DND-41 (cell line): ENCODE results near the gene KRTAP4-9.
"Not testable (repeated sequence)": the region's sequence is repeated elsewhere in the genome, so short reads cannot be mapped to it uniquely, and the experiment has no call there.

ENCODE experiments used
- ATAC-seq: fragments of 200-7000 bp; cut with Tn5 transposase; 3 replicates; pipeline ENCODE4 v1.9.1; 2021; ENCODE audit warnings: low read depth; ENCODE audit not compliant: insufficient read depth
- DNase-seq: peaks from one replicate; pipeline ENCODE4 v3.0.0-alpha.2; 2020
- H2AFZ ChIP-seq: 2 replicates; pipeline ENCODE4 v1.6.0; 2012; ENCODE audit warnings: low read depth, low read length
- H3K27ac ChIP-seq: 2 replicates; pipeline ENCODE4 v1.5.1; 2012; ENCODE audit warnings: low read length, inconsistent platforms
- H3K27me3 ChIP-seq: fragments of 200-600 bp; sonication (generic); 2 replicates; pipeline ENCODE4 v1.6.0; 2012; ENCODE audit warnings: low read length, mild to moderate bottlenecking, inconsistent platforms; ENCODE audit not compliant: insufficient read depth, poor library complexity
- H3K36me3 ChIP-seq: 2 replicates; pipeline ENCODE4 v1.5.1; 2012; ENCODE audit warnings: low read length, inconsistent platforms; ENCODE audit not compliant: insufficient read depth
- H3K4me1 ChIP-seq: 2 replicates; pipeline ENCODE4 v1.5.1; 2012; ENCODE audit warnings: mild to moderate bottlenecking, low read length; ENCODE audit not compliant: insufficient read depth
- H3K4me2 ChIP-seq: 2 replicates; pipeline ENCODE4 v1.6.0; 2012; ENCODE audit warnings: mild to moderate bottlenecking, moderate library complexity, low read length, inconsistent platforms; ENCODE audit not compliant: insufficient read depth
- H3K4me3 ChIP-seq, 2 experiments: fragments of 200-600 bp in 1 of 2; shearing (Covaris generic) in 1 of 2; 2 replicates each; pipeline ENCODE4 v1.5.1; 2012 to 2016; ENCODE audit warnings: inconsistent platforms in 2 of 2, low read length in 2 of 2, mild to moderate bottlenecking in 2 of 2, low read depth in 1 of 2, moderate library complexity in 1 of 2
- H3K79me2 ChIP-seq: 2 replicates; pipeline ENCODE4 v1.6.0; 2012; ENCODE audit warnings: low read length, inconsistent platforms; ENCODE audit not compliant: insufficient read depth
- H3K9ac ChIP-seq: 2 replicates; pipeline ENCODE4 v1.6.0; 2012; ENCODE audit warnings: low read depth, mild to moderate bottlenecking, inconsistent platforms, low read length, moderate library complexity
- H3K9me3 ChIP-seq: 2 replicates; pipeline ENCODE4 v1.5.1; 2012; ENCODE audit warnings: low read length, moderate library complexity, mild to moderate bottlenecking, inconsistent platforms; ENCODE audit not compliant: insufficient read depth, severe bottlenecking
- H4K20me1 ChIP-seq: 2 replicates; pipeline ENCODE4 v1.6.0; 2012; ENCODE audit warnings: low read length; ENCODE audit not compliant: insufficient read depth
- EZH2 ChIP-seq: IDR thresholded peaks from 3 replicates; pipeline ENCODE4 v1.6.1; 2012; ENCODE audit warnings: borderline replicate concordance, low read depth, mild to moderate bottlenecking, moderate library complexity, low read length, inconsistent platforms; ENCODE audit not compliant: severe bottlenecking
- TF ChIP-seq, protein P1 (sequence below): IDR thresholded peaks from 2 replicates; pipeline ENCODE4 v1.5.1; 2012; ENCODE audit warnings: borderline replicate concordance, low read length, moderate library complexity, mild to moderate bottlenecking; ENCODE audit not compliant: poor library complexity, severe bottlenecking; ENCODE audit errors: extremely low read depth

Gene KRTAP4-9

DNA sequence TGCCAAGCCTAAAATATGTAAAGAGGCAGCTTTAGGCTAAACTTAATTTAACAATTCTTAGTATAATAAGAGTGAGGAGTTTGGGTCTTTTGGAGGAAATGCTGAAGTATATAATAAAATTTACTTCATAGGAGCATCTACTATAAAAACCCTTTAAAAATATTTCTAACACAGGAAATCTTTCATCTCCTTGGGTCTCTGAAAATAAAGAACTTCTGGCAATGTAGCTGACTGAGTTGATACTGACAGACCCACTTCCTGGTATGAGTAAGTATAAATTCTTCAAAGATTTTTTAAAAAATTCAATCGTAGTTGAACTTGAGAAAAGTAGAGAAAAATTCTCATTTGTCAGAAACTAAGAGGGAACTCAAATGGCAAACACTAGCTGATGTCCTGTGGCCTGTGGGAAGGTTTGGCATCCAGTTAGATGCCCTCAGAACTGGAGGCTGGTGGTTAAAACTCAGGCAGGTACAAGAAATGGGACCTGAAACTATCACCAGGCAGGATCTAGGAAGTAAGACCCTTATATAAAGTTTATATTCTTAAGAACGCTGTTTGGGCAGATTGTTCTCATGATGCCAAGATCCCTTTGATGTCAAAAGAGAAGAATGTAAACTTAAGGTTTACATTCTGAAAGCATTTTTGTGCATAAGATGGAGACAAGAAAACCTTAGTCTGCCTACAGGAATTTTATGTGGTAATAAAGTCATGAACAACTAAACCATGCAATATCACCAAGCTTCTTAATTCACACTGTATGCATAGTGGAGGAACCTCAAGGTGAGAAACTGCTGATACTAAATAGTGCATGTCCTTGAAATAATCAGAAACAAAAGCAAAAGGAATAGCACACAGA is 28.9 kb downstream of the KRTAP4-9 start:
- Histone ChIP-seq H3K27me3 (peaks cover 6% of the 10 kb centered on the region), H3K4me1 (no peaks in the 10 kb centered on the region), H3K79me2 (no peaks in the 10 kb centered on the region), H3K27ac (no peak overlapping the region), H3K4me3 (no peak overlapping the region), H2AFZ (no peak overlapping the region), H3K9ac (no peak overlapping the region), H4K20me1 (no peaks in the 10 kb centered on the region), H3K4me2 (no peak overlapping the region), H3K36me3 (no peaks in the 10 kb centered on the region), H3K9me3 (no peaks in the 10 kb centered on the region)
- ATAC-seq = no peak
- DNase-seq = no peak
- TF ChIP-seq, protein P1, sequence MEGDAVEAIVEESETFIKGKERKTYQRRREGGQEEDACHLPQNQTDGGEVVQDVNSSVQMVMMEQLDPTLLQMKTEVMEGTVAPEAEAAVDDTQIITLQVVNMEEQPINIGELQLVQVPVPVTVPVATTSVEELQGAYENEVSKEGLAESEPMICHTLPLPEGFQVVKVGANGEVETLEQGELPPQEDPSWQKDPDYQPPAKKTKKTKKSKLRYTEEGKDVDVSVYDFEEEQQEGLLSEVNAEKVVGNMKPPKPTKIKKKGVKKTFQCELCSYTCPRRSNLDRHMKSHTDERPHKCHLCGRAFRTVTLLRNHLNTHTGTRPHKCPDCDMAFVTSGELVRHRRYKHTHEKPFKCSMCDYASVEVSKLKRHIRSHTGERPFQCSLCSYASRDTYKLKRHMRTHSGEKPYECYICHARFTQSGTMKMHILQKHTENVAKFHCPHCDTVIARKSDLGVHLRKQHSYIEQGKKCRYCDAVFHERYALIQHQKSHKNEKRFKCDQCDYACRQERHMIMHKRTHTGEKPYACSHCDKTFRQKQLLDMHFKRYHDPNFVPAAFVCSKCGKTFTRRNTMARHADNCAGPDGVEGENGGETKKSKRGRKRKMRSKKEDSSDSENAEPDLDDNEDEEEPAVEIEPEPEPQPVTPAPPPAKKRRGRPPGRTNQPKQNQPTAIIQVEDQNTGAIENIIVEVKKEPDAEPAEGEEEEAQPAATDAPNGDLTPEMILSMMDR = no peak
- TF ChIP-seq EZH2 = no peak

DNA sequence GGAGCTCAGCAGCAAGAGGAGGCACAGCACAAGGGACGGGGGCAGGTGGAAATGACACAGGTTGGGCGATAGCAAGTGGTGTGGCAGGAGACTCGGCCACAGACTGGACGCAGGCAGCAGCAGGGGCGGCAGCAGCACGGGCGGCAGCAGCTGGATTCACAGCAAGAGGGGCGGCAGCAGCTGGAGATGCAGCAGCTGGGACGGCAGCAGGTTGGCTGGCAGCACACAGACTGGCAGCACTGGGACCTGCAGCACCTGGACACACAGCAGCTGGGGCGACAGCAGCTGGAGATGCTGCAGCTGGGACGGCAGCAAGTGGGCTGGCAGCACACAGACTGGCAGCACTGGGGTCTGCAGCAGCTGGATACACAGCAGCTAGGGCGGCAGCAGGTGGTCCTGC is 34.7 kb downstream of the KRTAP4-9 start:
- peaks cover 18% of the 10 kb centered on the region for H3K9me3 ChIP-seq
- not testable (repeated sequence) for H3K4me1 ChIP-seq, H3K27me3 ChIP-seq, H3K27ac ChIP-seq, H4K20me1 ChIP-seq, DNase-seq, H3K4me2 ChIP-seq, H3K4me3 ChIP-seq, H3K79me2 ChIP-seq, H2AFZ ChIP-seq, H3K9ac ChIP-seq, H3K36me3 ChIP-seq, ATAC-seq

DNA sequence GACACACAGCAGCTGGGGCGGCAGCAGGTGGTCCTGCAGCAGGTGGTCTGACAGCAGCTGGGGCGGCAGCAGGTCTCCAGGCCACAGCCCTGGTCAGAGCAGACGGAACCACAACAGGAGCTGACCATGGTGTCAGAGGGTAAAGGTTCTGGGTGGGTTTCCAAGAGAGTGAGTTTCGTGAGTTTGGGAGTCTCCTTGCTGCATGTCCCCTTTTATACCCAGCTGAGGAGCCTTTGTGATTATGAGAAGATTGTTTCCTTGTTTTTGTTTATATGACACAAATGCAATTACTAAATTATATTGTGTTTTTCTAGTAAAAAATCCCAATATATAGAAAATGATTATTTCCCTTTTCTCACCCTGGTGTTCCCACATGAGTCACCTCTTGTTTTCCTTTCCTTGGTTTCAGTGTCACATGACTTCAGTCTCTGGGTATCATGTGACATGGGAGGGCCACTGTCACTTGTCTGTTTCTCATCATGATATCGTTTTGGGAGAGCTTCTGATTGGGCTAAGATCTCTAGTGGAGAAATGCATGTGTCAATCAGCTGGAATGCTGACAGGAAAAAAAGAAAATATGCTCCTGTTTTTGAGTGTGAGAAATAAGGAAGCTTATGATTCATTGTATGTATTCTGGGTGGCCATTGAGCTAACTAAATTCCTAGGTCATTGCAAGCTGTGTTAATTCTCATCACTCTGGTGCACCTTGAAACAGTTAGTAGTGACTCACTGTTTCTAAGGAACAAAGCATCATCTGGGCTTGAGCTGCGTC is 35.4 kb downstream of the KRTAP4-9 start, which contains the start of gene KRTAP4-6:
Gene KRTAP4-6 (minus strand): TSS at position 185 of the 772 bp plus-strand sequence. CDS start 57 bp downstream, at position 128.
- Histone ChIP-seq H3K4me1 (no peaks in the 10 kb centered on the region), H3K9ac (no peak within 1 kb of the TSS), H3K4me3 (no peak within 1 kb of the TSS), H3K36me3 (no peaks in the 10 kb centered on the region), H3K9me3 (peaks cover 18% of the 10 kb centered on the region), H2AFZ (no peak within 1 kb of the TSS), H4K20me1 (no peaks in the 10 kb centered on the region), H3K79me2 (no peaks in the 10 kb centered on the region), H3K27me3 (no peaks in the 10 kb centered on the region), H3K27ac (no peak within 1 kb of the TSS), H3K4me2 (no peak within 1 kb of the TSS)
- TF ChIP-seq, protein P1 = no peak
- TF ChIP-seq EZH2 = no peak
- ATAC-seq = no peak
- no peak for DNase-seq

DNA sequence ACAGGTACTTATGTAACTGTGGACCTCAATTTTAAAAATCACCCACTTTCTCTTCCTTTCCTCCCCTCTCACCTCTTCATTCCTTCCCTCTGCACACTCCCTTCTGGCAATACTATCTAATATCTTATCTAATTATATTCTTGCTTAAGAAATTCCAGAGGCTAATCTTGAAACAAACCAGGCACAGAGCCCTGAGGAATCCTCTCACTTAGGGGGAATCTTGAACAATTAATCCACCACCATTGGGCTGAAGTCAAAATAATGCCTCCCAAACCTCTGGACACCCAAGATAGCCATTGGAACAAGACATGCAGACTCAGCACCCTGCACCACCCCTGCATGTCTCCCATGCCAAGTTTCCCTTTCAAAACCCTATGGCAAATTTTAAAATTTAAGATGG is 36.2 kb downstream of the KRTAP4-9 start:
- no peak overlapping the region for H3K9ac ChIP-seq
- TF ChIP-seq, protein P1 = no peak
- TF ChIP-seq EZH2 = no peak
- H3K79me2 ChIP-seq = no peaks in the 10 kb centered on the region
- no peak for DNase-seq
- H4K20me1 ChIP-seq = no peaks in the 10 kb centered on the region
- H3K27ac ChIP-seq = no peak overlapping the region
- H3K9me3 ChIP-seq = peaks cover 18% of the 10 kb centered on the region
- H3K4me3 ChIP-seq = no peak overlapping the region
- no peak overlapping the region for H3K4me2 ChIP-seq
- no peaks in the 10 kb centered on the region for H3K4me1 ChIP-seq
- no peaks in the 10 kb centered on the region for H3K36me3 ChIP-seq
- no peaks in the 10 kb centered on the region for H3K27me3 ChIP-seq
- no peak overlapping the region for H2AFZ ChIP-seq
- ATAC-seq = no peak
